CD4-positive, alpha-beta T cell treated with Interleukin-15 for 4 hours (primary cell): ENCODE data around the gene CLEC10A.
A peak's percentile ranks its signal among the peaks of the same experiment; 100 is the strongest.
"Not testable (repeated sequence)": the region's sequence is repeated elsewhere in the genome, so short reads cannot be mapped to it uniquely, and the experiment has no call there.

Experiments
- DNase-seq: peaks from one replicate; pipeline ENCODE4 v3.0.0-alpha.2; 2020; ENCODE audit warnings: low spot score

Gene CLEC10A

GRCh38 chr17:7072406-7072805, 7.6 kb downstream of the CLEC10A start:
- DNase-seq, result no peak

DNA sequence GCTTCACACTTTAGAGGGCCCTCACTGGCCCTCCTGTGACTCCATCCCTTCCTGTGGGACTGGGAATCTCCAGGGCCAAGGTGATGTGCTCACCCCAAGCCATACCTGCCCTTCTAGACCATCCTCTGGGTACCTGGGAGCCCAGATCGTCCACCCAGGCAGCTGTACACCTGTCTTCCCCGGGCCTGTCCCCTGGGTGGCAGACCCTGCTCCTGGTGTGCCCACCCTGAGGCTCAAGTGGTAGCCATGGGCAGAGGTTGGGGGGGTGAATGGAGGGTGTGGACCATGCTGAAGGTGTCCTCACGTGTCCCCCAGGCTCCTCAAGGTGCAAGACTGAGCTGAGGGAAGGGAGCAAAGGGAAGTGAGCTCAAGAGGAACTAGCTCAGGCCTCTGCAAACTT, 9.3 kb downstream of the CLEC10A start:
- DNase-seq, result no peak

- no peak for DNase-seq
Observed at GRCh38 chr17:7068268-7068667, 11.8 kb downstream of the CLEC10A start.

- no peak for DNase-seq
Observed at GRCh38 chr17:7067198-7067597, 12.9 kb downstream of the CLEC10A start.

DNA sequence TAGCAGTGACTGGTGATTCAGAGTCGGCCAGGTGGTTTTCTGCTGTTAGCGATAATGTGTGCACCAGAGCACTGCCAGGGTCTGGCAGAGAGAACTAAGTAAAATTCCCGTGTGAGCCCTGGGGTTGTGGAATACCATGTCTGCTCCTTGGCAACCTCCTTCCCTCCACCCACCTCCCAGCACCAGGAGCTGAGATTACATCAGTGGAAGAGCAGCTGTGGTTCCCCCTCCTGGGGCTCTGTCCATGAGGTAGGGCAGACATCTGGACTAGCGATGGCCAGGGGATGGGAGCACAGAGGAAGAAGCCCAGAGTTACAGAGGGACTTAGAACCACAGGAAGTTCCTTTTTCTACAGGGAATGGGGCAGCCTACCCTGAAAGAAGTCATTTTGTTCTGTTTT, 15.8 kb downstream of the CLEC10A start:
- no peak for DNase-seq

DNA sequence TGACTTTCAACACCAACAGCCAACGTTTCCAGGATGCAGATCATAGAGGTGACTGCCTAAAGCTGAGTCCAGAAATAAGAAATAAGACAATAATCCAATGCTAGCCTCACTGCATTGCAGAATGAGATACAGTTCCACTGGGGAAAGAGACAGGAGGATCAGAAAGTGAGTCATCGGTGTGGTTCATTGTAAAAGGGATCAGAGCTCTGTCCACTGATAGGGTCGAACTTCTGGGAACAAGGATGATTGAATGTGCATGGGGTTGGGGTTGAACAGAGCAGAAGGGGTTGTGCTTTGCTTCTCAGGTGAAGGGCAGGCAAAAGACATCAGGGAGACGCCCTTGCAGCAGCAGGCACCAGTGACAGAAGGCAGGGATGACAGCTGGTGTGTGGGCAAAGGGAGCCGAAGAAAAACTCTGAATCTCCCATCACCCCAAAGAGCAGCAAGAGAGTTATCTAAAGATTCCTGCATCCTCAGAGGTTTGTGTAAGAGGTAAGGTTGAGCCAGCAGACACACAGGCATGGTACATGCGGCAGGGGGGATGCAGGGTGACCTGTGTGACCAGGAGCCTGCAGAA, 16.4 kb downstream of the CLEC10A start:
- no peak for DNase-seq

DNA sequence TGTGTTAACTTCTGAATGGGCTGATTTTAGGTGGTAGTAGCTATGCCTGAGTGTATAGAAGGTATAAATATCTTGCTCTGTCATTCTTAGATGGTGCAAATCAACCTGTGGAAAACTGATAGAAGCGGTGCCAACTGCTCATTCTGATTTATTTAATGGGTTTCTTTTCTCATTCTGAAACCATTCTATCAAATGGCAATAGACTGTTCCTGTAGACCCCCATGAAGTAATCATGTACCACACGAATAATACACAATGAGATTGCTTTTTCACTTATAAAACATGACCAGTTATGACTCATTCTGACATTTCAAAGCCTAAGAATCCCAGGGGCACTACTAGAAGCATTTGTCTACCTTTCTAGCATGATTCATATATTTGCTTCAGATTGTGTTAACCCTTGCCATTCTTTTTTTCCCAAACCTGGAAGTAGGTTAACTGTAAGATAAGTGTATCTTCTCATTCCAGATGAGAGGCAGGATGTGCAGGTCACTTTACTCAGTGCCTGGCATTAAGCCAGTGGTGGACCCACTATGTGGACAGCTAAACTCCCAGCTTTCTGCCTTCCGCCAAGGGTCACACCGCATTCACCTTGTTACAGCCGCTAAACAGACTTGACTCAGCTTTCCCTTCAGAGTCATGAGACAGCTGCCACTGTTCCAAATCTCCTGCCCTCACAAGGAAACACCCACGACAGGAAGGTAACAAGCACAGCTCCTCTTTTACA, 19.7 kb downstream of the CLEC10A start:
- no peak for DNase-seq

- DNase-seq, result no peak
Observed at GRCh38 chr17:7058831-7059447, 21.1 kb downstream of the CLEC10A start.

DNA sequence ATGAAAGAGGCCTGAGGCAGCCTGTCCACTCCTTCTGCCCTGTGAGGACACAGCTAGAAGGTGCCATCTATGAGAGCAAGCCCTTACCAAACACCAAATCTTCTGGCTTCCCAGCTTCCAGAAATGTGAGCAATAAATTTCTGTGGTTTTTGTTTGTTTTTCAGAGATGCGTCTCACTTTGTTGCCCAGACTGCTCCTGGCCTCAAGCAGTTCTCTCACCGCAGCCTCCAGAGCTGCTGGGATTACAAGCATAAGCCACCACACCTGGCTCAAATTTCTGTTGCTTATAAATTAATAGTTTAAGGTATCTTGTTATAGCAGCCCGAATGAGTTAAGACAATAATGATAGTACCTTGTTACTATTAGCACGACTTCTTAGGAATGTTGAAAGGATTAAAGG, 23.7 kb downstream of the CLEC10A start:
- no peak for DNase-seq

- not testable (repeated sequence) for DNase-seq
Observed at GRCh38 chr17:7050583-7050982, 29.5 kb downstream of the CLEC10A start.

DNA sequence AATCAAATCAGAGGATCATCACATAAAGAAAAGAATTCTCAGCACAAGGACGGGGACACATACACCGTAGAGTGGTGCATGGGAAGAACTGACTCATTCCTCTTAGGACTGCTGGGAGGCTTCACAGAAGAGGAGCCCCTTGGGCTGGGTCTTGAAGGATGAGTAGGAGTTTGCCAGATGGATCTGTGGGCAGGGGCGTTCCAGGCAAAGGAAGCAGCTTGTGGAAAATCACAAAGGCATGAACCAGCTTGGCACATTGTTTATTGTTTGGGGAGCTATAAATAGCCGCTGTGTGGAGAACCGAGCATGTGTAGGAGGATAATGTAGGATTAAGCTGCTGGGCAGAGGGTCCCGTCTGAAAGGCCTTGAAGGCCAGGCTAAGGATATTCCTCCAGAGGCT, 31.1 kb downstream of the CLEC10A start:
- no peak for DNase-seq

DNA sequence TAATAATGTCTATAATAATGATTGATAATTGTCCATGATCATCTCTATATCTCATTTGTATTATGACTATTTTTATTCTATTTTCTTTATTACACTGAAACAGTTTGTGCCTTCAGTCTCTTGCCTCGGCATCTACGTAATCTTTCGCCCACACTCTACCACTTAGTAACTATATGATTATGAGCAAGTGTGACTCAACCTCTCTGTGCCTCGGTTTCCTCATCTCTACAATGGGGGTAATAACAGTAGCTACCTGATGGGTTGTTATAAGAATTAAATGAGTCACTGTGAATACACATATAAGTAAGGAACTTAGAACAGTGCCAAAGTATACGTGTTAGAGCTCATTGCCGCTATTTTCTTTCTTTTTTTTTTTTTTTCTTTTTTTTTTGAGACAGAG, 32.5 kb downstream of the CLEC10A start:
- DNase-seq, result peak; percentile 25

- DNase-seq, result peak; percentile 87
Observed at GRCh38 chr17:7046725-7047397, 33.2 kb downstream of the CLEC10A start.

DNA sequence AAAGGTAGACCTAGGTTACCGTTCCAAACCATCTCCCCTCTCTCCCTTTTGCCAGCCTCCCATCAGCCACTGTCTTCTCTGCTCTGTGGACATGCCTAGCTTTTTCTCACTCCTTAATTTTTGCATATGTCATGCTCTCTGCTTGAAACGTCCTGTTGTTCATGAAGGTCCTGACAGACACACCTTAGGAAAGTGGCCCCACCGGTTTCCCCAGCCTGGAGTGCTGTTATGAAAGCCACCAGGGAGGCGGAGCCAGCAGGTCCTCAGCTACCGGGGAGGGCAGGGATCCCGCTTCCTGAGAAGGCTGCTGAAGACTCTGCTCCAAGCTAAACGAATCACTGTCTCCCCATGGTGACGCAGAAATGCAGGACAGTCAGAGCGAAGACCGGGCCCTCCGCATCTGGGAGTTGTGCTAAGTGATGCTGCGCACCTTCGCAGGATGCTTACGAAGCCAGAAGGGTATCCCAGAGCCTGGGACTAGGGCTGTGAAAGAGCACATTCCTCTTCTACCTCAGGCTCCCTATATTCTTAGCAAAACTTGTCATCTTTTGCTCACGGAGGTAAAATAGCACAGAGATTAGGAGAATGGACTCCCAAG, 33.8 kb downstream of the CLEC10A start:
- DNase-seq, result peak; percentile 36

- peak; percentile 83 for DNase-seq
Observed at GRCh38 chr17:7045492-7046126, 34.4 kb downstream of the CLEC10A start.

- DNase-seq, result no peak
Observed at GRCh38 chr17:7043497-7044198, 36.4 kb downstream of the CLEC10A start, which contains the start of gene SLC16A11. Gene SLC16A11, minus strand, starts transcription at chr17:7044092. Its CDS starts 579 bp downstream, at chr17:7043513.

DNA sequence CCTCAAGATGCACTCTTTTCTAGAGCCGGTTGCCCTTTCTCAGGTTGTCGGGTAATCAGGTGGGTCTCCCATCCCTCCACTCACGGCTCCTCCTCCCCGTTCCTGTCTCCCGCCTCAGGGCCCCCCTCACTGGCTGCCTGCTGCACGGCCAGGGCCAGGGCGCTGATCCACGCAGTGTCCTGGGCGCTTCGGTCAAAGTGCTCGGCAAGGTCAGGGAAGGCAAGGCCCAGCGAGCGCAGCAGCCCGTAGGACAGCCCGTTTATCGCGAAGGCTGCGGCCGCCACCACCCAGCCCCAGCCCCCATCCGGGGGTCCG, 36.9 kb downstream of the CLEC10A start:
- no peak for DNase-seq

DNA sequence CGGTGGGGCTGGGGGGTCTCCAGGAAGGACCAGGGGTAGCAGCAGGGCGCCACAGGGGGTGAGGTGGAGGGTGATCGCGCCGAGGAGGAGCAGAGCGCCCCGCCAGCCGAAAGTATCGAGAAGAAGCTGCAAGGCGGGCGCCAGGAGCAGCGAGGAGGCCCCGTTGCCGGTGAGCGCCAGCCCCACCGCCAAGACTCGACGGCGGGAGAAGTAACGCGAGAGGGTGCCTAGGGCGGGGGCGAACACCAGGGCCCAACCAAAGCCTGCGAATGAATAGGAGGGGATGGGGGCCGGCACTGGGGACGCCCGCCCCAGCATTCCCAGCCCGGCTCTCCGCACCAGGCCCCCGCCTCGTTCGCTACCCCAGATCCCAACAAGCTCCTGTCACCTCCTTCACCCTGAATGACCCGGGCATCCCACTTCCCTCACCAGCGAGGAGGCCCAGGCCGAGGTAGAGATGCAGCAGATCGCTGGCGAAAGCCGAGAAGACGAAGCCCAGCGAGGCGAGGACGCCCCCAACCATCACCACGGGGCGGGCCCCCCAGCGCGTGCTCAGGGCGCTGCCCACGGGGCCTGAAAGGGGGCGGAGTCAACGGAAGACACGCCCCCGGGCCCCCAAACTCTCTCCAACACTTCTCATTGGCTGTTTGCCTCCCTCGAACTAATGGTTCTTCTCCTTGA, 37.4 kb downstream of the CLEC10A start:
- peak; percentile 29 for DNase-seq

- DNase-seq, result no peak
Observed at GRCh38 chr17:7041607-7042500, 38.2 kb downstream of the CLEC10A start.

DNA sequence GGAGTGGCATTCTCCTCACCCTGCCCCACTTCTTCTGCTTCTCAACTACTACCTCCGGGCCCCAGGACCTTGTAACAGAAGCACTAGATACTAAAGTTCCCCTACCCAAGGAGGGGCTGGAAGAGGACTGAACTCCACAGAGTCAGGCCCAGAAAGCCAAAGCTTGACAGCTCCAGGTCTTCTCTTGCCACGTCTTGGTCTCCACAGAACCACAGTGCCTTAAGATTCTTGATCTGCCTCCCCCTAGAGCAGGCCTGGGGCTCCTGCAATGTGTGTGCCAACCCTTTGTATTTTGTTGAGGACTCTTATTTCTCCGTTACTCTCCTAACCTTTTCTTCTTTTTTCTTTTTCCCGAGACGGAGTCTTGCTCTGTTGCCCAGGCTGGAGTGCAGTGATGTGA, 40.2 kb downstream of the CLEC10A start:
- DNase-seq, result no peak
